A549 (cell line): ENCODE results near the gene BICC1. TPM values are rescaled to one million over a fixed set of nuclear protein-coding genes. Genes with fewer than 3 reads are reported as not detected.

Experiments
- ATAC-seq, 2 experiments: fragments of 200-7000 bp in 1 of 2; fragments of >200 bp in 1 of 2; cut with Nextera tagmentation in 1 of 2; cut with Tn5 transposase in 1 of 2; 3 replicates each; pipeline versions ENCODE4 v1.8.0 to v1.9.1; 2018 to 2020; ENCODE audit warnings: mild to moderate bottlenecking in 1 of 2, moderate library complexity in 1 of 2
- CTCF ChIA-PET: fragments of 300-600 bp; sonication (Branson Sonifier 250); formaldehyde crosslinking; extraction: SDS; loops from one replicate; lab custom pipeline; 2021; ENCODE audit warnings: antibody characterized with exemption, inconsistent platforms; lab: Yijun Ruan, JAX
- POLR2A ChIA-PET: fragments of 350-600 bp; formaldehyde crosslinking; extraction: SDS; loops from one replicate; lab custom pipeline; 2021; ENCODE audit warnings: antibody characterized with exemption, inconsistent platforms; lab: Yijun Ruan, JAX
- DNase-seq, 2 experiments: peaks; one replicate each; pipeline versions ENCODE4 v3.0.0 to v3.0.0-alpha.2; 2011 to 2016; ENCODE audit warnings: low read depth in 1 of 2, low spot score in 1 of 2
- FAIRE-seq: peaks from 2 replicates; lab custom pipeline; 2011; peaks lifted over from hg19 to GRCh38; lab: Jason Lieb, UNC
- H3K27ac ChIP-seq, 2 experiments: fragments of >200 bp; sonication (Bioruptor Twin); formaldehyde crosslinking; 3 replicates each; pipeline ENCODE4 v1.5.1; 2016 to 2017
- H3K4me1 ChIP-seq: fragments of >200 bp; sonication (Bioruptor Twin); formaldehyde crosslinking; 3 replicates; pipeline ENCODE4 v1.6.1; 2016
- H3K4me2 ChIP-seq: fragments of >200 bp; sonication (Bioruptor Twin); formaldehyde crosslinking; 3 replicates; pipeline ENCODE4 v1.6.1; 2016
- H3K4me3 ChIP-seq: fragments of >200 bp; sonication (Bioruptor Twin); formaldehyde crosslinking; 3 replicates; pipeline ENCODE4 v1.5.1; 2016
- H3K9me3 ChIP-seq: fragments of >200 bp; sonication (Bioruptor Twin); formaldehyde crosslinking; 3 replicates; pipeline ENCODE4 v1.6.1; 2016
- MAFK ChIP-seq: fragments of 450-650 bp; IDR thresholded peaks from 2 replicates; pipeline ENCODE4 v1.6.1; 2014; ENCODE audit not compliant: partially characterized antibody
- RCOR1 ChIP-seq: fragments of 150-350 bp; IDR thresholded peaks from 2 replicates; pipeline ENCODE4 v1.6.1; 2014; ENCODE audit warnings: antibody characterized with exemption, low read length, low read depth
- WGBS: methylation state at CpG from one replicate; pipeline ENCODE4 v1.1.6; 2017; ENCODE audit errors: missing lambda C conversion rate; 5-methylcytosine and 5-hydroxymethylcytosine counted together
- polyA plus RNA-seq, 4 experiments: library from polyadenylated mRNA; depleted of rRNA in 3 of 4; stranded (reverse); fragments of >200 nt; fragmentation: RNase III in 1 of 4; extraction: RNeasy Plus Mini Kit Qiagen cat#74134 plus additional on column Dnase treatment in 1 of 4; gene quantifications; 2 replicates in 3 of 4; 3 replicates in 1 of 4; pipeline ENCODE4 v1.2.3, GENCODE V29; 2011 to 2017

BICC1 gene
- polyA plus RNA-seq, 2 of the 4 experiments (the other 2 are of a cell fraction): 36.9 to 56.8 TPM

DNA sequence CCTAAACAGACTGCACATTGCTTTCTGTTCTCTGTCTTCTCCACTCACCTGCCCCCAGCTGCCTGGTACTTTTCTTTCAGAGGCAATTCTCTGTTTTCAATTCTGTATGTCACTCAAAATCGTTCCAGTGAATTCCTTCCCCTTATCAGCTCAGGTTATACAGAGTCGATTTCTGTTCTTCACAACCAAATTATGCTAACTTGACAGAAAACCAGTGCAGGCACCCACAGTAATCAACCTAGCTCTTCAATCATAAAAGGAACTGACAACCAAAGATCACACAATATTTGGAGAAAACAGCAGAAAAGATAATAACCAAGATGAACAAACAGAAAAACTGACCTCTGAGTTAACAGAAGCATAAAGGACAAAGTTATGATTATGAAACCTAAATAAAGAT, 360.5 kb downstream of the BICC1 start:
- FAIRE-seq: no peak
- ChIA-PET CTCF (interaction anchor here (0.9 kb wide), 2 partner anchors 58 to 808 kb away, joined by 3 read pairs; no protein-coding TSS in a partner anchor), POLR2A (no interaction called here)
- no peak overlapping the region for H3K4me3 ChIP-seq
- no peak for DNase-seq
- no peak overlapping the region for H3K4me2 ChIP-seq
- 59% methylated on average over 2 of the region's 2 CpGs for WGBS
- no peak for TF ChIP-seq RCOR1
- peak; percentile 85 for TF ChIP-seq MAFK
- no peaks in the 10 kb centered on the region for H3K9me3 ChIP-seq
- H3K27ac ChIP-seq: no peak overlapping the region
- H3K4me1 ChIP-seq: no peaks in the 10 kb centered on the region
- no peak for ATAC-seq

Other genes with a start within 250 kb of the BICC1 start
- 3.7 and 5.6 TPM in 2 replicates for gene IPMK, start 245.0 kb upstream of the BICC1 start, polyA plus RNA-seq (2011; rRNA removed)
- 2.9 to 3.2 TPM (median 3.0 TPM) in 3 replicates for gene IPMK, start 245.0 kb upstream of the BICC1 start, polyA plus RNA-seq (2017; fragmentation: RNase III; extraction: RNeasy Plus Mini Kit Qiagen cat#74134 plus additional on column Dnase treatment)
- 102 and 111 TPM in 2 replicates for gene CISD1, start 243.7 kb upstream of the BICC1 start, polyA plus RNA-seq (2011; rRNA removed)
- 43.5 to 48.6 TPM (median 48.1 TPM) in 3 replicates for gene CISD1, start 243.7 kb upstream of the BICC1 start, polyA plus RNA-seq (2017; fragmentation: RNase III; extraction: RNeasy Plus Mini Kit Qiagen cat#74134 plus additional on column Dnase treatment)
- gene UBE2D1, start 177.9 kb upstream of the BICC1 start, polyA plus RNA-seq (2011; rRNA removed): 35.1 and 40.5 TPM in 2 replicates
- 16.7 to 18.1 TPM (median 17.9 TPM) in 3 replicates for gene UBE2D1, start 177.9 kb upstream of the BICC1 start, polyA plus RNA-seq (2017; fragmentation: RNase III; extraction: RNeasy Plus Mini Kit Qiagen cat#74134 plus additional on column Dnase treatment)
- 37.1 and 61.2 TPM in 2 replicates for gene TFAM, start 127.5 kb upstream of the BICC1 start, polyA plus RNA-seq (2011; rRNA removed)
- 66.9 to 74.4 TPM (median 72.1 TPM) in 3 replicates for gene TFAM, start 127.5 kb upstream of the BICC1 start, polyA plus RNA-seq (2017; fragmentation: RNase III; extraction: RNeasy Plus Mini Kit Qiagen cat#74134 plus additional on column Dnase treatment)